Left lobe of liver (tissue), 2 donors: ENCODE data around the gene HAGH. TPM values are rescaled to one million over a fixed set of nuclear protein-coding genes. Genes with fewer than 3 reads are reported as not detected.

Experiments
- ATAC-seq: fragments of 200-7000 bp; cut with Tn5 transposase; one replicate; pipeline ENCODE4 v1.9.1; 2020; ENCODE audit warnings: mild to moderate bottlenecking, moderate library complexity
- DNase-seq: peaks from one replicate; pipeline ENCODE4 v3.0.0-alpha.2; 2020; ENCODE audit warnings: low spot score
- total RNA-seq: library from RNA; stranded (reverse); gene quantifications from one replicate; pipeline ENCODE4 v1.2.1, GENCODE V29; 2021
- donor health status: DM: no; HTN: no; CAD: no; lungs with moderate emphysema.
- donor health status: DM: no; HTN: yes; CAD: no.

HAGH gene
- total RNA-seq, 1 donor from 2014 or later, result 176 TPM

DNA sequence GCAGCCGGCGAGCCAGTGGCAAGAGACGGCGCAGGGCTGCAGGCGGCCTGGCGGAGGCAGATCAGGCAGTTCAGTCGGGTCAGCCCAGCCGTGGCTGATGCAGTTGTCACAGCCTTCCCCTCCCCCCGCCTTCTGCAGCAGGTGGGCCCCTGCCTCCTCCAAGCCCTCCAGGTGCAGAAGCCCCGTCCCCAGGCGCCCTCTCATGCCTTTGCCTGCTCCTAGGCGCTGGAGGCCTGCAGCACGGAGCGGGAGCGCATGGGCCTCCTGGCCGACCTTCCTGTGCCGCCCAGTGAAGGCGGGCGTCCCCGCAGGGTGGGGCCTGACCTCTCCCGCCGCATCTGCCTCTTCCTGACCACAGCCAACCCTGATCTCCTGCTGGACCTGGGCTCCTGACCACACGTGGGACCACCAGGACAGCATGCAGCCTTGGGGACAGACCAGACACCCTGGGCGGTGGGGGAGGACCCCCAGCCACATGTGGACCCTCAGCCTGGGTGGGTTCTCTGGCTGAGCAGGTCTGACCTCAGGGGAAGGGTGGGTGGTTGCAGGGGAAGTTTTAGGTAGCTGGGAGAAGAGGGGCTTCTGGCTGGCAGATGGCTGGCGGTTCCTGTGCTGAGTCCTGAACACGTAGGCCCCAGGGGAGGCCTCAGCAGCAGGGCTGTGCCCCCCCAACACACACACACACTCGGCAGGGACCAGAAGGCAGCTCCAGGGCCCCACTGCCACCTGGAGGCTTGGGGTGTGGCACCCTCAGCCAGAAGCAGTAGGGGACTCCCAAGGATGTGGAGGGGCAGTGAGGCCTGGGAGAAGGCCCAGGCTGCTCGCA, 50.6 kb downstream of the HAGH start:
- DNase-seq, result no peak

DNA sequence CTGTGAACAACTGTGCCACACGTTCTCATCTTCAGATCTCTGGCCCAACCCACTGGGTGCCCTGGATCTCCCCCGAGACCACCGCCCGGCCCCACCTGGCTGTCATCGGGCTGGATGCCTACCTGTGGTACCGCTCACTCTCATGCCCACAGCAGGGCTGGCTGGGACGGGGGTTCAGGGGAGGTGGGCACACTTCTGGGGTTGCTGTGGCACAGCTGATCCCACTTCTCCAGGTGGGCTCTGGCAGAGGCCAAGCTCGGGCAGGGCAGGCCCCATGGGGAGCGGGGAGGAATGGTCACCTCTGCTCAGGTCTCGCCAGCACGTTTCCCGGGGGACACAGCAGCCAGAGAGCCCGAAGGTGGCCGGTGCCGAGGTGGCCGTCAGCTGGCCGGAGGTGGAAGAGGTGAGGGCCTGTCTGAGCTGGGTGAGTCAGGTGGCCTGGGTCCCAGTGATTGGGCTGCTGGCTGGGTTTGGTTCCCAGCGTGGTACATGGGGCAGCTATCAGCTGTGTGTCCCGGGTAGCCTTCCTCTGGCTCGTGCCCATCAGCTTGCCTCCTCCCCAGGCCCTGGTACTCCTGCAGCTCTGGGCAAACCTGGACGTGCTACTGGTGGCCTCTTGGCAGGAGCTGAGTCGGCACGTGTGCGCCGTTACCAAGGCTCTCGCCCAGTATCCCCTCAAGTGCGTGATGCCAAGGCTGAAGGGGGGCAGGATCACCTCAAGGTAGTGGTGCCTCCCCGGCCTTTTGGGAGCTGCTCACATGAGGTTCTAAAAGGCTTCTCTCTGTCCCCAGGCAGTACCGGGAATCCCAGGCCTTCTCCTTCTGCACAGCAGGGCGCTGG, 51.4 kb downstream of the HAGH start:
- ATAC-seq (no peak), DNase-seq (no peak)

More for the DNA sequence above, 50.6 kb downstream of the HAGH start:
- no peak for ATAC-seq

DNA sequence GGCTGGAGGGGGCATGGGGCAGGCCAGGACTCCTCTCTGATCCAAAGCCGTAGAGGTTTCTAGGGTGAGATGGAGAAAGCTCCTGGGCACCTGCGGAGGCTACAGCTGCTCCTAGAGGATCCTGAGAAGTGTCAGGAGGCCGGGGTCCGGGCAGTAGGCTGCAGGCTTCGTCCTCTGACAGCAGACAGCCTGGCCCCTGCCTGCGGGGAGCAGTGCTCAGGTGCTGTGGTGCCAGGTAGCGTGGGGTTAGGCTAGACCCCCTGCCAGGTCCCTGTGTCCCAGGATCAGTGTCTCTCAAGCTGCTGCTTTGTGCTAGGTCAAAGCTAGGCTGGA, 52.2 kb downstream of the HAGH start:
- ATAC-seq (no peak), DNase-seq (no peak)

DNA sequence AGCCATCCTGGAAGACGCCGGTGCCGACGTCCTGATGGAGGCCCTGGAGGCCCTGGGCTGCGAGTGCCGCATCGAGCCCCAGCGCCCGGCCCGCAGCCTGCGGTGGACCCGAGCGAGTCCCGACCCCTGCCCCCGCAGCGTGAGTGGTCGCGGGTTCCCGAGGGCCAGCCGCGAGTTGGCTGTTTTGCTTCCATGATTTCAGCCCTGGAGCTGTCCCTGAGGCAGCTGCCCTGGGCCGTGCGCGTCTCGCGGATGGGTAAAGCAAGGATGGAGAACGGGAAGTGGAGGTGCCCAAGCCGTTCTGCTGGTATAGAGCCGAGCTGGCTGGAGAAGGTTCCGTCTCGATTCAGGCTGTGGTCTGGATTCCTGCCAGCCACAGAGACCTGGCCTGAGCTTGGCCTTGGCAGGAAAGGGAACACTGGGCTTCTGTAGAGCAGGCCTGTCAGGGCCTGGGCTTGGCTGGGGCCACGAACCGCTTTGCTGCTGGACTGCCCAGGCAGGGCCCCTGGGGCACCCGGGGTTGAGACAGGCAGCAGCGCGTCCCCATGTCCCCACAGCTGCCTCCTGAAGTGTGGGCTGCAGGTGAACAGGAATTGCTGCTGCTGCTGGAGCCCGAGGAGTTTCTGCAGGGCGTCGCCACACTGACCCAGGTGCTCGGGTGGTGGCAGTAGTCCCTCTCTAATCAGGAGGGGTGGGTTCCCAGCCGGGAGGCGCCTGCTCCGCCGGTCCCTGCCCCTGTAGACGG, 52.8 kb downstream of the HAGH start:
- ATAC-seq (peak; percentile 20), DNase-seq (peak; percentile 75)

GRCh38 chr16:1772908-1773702, 53.5 kb downstream of the HAGH start, which contains the start of gene MRPS34:
Gene MRPS34 (minus strand): TSS chr16:1773134. CDS start chr16:1773119, 15 bp downstream.
- peak; percentile 72 for ATAC-seq
- peak; percentile 87 for DNase-seq

DNA sequence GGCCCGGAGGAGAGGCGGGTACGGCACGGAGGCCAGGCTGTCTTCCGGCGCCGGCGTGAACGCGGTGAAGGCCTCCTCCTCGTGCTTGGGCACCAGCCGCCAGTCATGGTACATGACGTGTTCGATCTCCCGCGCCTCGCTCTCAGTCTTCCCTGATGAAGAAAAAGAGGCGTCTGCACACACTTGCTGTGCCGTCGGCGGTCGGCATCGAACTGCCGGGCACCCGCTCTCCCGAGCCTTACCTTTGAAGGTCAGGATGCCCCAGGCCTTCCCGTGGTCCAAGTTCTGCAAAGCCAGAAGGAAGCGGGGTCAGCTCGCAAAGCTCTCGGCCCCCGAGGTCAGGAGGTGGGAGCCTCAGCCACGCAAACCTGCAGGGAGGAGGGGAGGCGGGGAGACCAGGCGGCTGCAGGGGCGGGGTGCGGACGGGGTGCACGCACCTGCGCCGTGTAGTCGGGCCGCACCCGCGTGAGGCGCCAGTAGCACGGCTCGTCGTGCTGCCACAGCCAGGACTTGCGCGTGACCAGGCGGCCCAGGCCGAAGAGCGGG, 54.2 kb downstream of the HAGH start, which contains the start of gene EME2:
TSS of gene EME2 (plus strand) at position 449 of the 546 bp plus-strand sequence. CDS start 418 bp downstream, outside the sequence.
- ATAC-seq (peak; percentile 15), DNase-seq (peak; percentile 48)

DNA sequence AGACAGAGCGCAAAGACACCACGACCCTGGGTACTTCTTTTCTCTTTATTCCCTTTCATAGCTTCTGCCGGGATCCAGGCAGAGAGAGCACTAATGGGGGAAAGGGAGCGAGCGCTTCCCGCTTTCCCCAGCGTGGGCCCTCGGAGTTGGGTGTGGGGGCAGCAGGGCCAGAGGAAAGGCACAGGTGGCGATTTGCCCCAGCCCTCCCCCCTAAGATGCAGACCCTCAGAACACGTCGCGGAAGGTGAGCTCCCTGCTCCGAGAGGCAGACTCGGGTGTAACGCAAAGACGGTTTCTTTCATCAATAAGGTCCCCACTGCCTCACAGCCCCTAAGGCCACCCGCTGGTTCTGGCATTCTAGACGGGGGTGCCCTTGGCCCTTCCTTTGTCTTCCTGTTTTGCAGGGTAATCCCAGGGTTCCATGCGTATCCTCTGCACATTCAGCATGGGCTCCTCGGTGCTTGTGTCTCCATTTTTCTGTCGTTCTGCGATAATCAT, 54.7 kb downstream of the HAGH start:
- ATAC-seq (no peak), DNase-seq (peak; percentile 48)

DNA sequence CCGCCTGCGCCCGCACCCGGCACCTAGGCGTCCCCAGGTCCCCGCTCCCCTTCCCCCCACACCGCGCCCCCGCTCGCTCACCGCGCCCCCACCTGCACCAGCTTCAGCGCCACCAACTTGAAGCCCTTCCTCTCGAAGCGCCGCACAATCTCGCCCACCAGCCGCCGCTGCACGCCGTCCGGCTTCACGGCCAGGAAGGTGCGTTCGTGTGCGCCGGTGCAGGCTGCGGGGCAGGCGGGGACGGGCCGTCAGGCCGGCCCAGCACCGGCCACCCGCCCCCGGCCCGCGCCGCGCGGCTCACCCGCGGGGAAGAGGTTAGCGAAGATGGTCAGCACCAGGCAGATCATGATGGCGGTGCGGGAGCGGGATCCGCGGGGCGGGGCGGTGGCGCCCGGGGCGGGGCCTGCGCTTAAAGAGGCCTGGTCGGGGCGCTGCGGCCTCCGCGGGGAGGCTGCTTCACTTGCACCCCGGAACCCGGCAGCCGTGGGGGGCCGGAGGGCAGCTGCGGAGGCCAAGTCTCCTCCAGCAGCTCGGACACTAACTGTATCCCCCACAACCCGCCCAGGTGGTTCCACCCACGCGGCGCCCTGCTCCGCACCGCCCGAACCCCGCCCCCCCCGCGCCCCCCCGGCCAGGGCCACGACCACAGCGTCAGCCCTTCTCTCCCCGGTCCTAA, 55.3 kb downstream of the HAGH start, which contains the start of gene NME3:
TSS of gene NME3 (minus strand) at position 356 of the 676 bp plus-strand sequence. CDS start at position 347, 9 bp downstream.
- ATAC-seq (peak; percentile 54), DNase-seq (peak; percentile 82)

DNA sequence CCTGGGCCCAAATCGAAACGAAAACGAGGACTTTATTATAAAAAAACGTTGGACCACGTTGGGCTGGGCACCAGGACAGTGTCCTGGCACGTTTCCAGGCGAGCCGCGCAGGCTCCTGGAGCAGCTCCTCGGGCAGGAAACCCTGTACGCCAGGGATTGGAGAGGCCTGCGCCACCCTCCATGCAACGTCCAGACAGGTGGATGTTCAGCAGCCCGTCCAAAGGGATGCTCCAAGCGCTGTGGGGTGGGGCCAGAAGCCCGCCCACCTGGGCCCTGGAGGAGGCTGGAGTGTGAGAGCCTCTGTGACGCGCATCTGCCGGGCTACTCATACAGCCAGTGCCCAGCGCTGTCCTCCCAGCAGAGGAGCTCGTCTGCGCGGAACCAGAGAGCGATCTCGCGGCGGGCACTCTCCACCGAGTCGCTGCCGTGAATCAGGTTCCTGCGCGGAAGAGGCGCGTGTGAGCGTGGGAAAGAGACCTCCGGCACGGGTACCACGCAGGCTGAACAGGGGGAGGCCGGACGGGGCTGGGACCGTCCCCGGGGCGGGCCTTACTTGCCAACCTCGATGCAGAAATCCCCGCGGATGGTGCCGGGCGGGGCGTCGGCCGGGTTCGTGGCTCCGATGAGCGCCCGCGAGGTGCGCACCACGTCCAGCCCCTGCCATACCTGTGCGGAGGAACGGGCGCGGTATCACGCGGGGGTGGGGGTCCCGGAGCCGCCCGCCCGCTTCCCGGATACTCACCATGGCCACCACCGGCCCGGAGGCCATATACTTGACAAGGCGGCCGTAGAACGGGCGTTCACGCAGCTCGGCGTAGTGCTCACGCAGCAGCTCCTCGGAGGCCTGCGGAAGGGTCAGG, 56.1 kb downstream of the HAGH start:
- DNase-seq (peak; percentile 79), ATAC-seq (peak; percentile 21)

GRCh38 chr16:1769402-1770300, 57.0 kb downstream of the HAGH start:
- ATAC-seq (no peak), DNase-seq (no peak)

GRCh38 chr16:1768767-1769401, 57.7 kb downstream of the HAGH start:
- no peak for DNase-seq
- no peak for ATAC-seq

DNA sequence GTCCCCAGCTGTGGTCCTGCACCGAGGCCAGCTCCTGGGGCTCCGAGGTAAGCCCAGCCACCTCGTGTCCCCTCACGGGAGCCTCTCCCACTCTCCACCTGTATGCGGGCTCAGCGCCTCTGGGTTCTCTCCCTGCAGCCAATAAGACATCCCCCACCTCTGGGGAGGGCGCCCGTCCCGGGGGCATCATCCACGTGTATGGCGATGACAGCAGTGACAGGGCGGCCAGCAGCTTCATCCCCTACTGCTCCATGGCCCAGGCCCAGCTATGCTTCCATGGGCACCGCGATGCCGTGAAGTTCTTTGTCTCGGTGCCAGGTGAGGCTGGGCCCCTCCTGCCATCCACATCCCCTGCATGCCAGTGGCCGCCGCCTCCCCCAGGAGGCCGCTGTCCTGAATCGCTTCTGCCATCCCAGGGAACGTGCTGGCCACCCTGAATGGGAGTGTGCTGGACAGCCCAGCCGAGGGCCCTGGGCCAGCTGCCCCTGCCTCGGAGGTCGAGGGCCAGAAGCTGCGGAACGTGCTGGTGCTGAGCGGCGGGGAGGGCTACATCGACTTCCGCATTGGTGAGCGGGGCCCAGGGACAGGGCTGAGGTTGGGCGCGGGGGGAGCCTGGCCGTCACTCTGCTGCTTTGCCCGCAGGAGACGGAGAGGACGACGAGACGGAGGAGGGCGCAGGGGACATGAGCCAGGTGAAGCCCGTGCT, 58.4 kb downstream of the HAGH start:
- DNase-seq (no peak), ATAC-seq (no peak)

GRCh38 chr16:1767116-1767994, 59.3 kb downstream of the HAGH start:
- ATAC-seq (no peak), DNase-seq (no peak)

- no peak for ATAC-seq
- DNase-seq, result no peak
Measured at GRCh38 chr16:1766701-1767100, 59.9 kb downstream of the HAGH start.

DNA sequence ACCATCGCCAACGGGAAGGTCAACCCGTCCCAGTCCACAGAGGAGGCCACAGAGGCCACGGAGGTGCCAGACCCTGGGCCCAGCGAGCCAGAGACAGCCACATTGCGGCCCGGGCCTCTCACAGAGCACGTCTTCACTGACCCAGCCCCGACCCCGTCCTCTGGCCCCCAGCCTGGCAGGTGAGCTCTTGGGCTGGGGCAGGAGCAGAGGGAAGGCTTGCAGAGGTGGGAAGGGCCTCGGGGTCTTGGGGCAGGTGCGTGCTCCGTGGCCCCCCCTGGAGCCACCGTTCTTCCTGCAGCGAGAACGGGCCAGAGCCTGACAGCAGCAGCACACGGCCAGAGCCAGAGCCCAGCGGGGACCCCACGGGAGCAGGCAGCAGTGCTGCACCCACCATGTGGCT, 60.4 kb downstream of the HAGH start:
- ATAC-seq (no peak), DNase-seq (no peak)
